Upper lobe of left lung (tissue), 4 donors: ENCODE results near the gene LILRB4.

Experiments used
- CTCF ChIP-seq, 6 experiments: fragments of 450-650 bp in 4 of 6; fragments of 200-600 bp in 2 of 6; sonication (generic) in 2 of 6; IDR thresholded peaks; one replicate each; pipeline ENCODE4 v1.5.1; 2016 to 2019; ENCODE audit warnings: antibody characterized with exemption in 6 of 6
- POLR2A ChIP-seq, 4 donors: fragments of 450-650 bp; IDR thresholded peaks; one replicate each; pipeline ENCODE4 v1.5.1; 2016 to 2017; ENCODE audit warnings: antibody characterized with exemption in 4 of 4, mild to moderate bottlenecking in 2 of 4

- TF ChIP-seq POLR2A (IDR thresholded peaks at IDR 0.05) (no peak), CTCF (IDR thresholded peaks at IDR 0.05) (no peak)
Measured at GRCh38 chr19:54691582-54692297, 29.0 kb downstream of the LILRB4 start.
